GM21786 (cell line): ENCODE results near the gene STAC.

Experiments
- ATAC-seq: cut with Tn5 transposase; IDR thresholded peaks from one replicate; pipeline ENCODE4 v1.9.1; 2021; ENCODE audit not compliant: unreplicated experiment

STAC gene

DNA sequence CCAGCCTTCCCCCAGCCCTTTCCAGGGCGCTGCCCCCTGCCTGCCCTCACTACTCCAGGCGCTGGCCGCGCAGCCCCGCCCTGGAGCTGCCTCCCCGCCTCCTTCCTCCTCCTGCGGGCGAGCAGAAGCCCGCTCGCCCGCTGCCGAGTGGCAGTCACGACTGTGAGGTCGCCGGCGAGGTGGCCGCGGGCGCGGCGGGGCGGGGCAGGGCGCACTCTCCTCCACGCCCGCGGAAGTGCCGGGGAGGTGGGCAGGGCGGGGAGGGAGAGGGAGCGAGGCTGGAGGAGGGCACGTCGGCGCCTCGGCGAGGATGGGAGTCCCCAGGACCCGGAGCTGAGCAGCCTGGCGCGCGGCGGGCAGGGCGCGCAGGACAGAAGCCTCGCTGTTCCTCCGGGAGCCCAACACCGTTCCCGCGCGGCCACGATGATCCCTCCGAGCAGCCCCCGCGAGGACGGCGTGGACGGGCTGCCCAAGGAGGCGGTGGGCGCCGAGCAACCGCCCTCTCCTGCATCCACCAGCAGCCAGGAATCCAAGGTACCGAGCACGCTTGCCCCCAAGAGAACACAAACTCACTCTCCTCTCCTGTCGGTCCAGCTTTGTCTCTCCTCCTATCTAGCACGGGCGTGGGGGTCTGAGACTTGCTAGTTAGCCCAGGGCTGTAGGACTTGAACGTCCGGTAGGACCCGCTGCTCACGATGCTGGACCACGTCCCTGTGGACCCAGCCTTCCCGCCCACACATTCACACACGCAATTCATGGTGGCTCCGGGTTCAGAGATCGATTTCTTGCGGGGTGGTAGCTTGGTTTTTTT lies at the start of gene STAC:
TSS of gene STAC (plus strand) at position 284 of the 811 bp plus-strand sequence. CDS start at position 424, 140 bp downstream.
- ATAC-seq, result no peak

DNA sequence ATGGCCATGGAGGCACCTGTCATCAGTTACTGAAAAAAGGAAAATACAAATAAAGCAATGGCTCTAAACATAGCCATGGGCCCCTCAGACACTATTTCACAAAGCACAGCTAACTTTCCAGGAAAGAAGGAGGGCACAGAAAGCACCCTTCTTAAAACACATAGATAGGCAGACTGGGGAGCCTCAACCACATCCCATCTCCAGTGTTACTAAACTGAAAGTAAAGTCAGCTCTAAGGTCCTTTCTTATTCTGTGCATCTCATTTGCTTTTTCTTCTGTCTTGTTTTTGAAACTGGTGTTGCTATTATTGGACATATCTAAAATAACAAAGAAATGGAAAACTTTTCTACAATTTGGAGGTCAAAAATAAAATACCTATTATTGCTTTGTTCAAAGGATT lies 48.2 kb upstream of the STAC start:
- no peak for ATAC-seq

GRCh38 chr3:36362216-36362615 lies 18.1 kb upstream of the STAC start:
- ATAC-seq, result no peak

DNA sequence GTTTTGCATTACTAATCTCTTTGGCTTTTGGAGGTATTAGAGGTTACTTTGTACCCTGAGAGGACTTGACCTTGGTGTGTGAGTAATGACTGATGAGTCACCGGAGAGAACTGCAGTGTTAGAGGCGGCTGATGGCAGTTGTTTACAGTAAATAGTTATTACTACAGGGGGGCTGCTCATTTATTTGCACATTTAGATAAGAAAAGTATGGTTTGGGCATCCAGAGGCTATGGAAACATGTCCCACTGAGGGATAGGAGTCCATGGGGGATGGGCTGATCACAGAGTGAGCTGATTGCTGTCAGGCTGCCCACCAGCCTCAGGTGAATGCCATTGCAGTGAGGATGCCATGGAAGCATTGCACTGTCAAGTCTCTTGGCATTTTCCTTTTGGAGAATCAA lies 17.3 kb upstream of the STAC start:
- ATAC-seq, result no peak

- no peak for ATAC-seq
Observed at GRCh38 chr3:36364260-36364659, 16.0 kb upstream of the STAC start.

DNA sequence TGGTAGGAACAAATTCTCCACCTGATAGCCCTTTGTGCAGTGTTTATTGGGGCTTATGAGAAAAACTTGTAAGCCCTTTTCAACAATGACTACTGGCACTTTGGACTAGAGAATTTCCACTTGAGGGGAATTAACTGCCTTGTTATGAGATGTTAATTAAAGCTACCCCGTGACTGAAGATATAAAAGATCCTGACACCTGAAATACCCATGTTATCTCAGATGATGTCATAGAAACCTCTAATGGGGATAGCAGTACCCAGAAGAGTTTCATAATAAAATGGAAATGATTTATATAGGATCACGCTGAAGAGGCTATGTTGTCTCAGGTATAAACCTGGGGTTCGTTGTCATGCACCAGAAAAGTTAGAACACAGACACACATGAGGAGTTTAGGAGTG lies 14.5 kb upstream of the STAC start:
- ATAC-seq, result no peak

DNA sequence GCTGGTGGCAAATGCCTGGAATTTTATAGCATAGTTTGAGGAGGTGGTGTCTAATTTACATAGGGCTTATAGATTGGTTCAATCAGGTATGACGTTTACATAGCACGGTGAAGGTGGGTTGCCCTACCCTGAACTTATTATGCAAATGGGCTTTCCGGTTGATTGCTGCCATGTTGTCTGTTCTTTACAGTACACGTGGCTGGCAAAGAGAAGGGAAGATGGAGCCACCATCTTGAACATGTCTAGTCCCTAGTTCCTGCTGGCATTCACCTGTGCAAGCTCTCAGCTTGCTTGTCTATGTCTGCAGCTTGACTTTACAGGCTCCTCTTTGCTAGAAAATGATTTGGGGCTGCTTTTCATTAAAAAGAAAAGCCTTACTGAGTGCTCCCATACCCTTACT lies 14.0 kb upstream of the STAC start:
- ATAC-seq, result no peak

DNA sequence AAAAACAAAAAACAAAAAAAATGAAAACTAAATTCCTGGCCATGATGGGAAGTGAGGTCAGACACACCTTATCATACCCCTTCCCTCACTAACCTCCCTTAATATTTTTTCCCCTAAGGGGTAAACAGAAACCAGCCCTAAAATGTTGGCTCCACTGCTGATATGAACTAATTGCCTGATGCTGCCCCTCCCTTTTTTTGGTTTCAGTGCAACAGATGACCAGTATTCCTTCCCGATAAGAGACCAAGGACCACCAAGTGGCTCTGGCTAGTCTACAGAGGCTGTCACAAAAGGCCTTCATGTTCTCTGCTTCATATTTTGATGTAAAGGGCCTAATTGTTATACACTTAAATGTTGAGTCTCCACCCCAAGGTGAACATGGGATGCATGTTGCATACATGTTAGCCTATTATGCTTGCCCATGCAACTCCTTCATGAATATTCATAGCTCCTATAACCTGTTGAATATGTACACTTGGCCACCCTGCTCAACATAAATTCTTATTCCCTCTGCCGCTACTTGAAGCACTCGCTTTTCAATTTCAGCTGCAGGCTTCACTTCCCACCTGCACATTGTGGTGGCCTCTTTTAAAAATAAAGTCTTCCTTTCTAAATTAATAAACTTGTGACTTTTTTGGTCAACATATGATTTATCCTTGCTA lies 12.3 kb upstream of the STAC start:
- ATAC-seq, result no peak

DNA sequence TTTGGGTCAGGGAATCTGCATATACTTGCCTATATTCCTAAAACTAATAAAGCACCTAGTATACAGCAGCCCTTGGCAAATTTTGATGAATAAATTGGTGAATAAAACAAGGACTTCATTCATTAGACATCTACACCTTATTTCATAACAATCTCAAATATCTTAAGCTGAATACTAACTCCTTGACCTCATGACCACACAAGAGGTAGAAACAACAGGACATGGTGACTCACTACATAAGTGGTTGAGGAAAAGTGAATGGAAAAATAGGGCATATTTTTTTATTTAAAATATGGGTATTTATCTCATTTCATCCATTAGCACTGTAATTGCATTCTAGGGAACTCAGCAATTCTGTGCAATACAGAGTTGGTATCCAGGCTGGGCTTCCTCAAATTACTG lies 7.8 kb upstream of the STAC start:
- no peak for ATAC-seq

DNA sequence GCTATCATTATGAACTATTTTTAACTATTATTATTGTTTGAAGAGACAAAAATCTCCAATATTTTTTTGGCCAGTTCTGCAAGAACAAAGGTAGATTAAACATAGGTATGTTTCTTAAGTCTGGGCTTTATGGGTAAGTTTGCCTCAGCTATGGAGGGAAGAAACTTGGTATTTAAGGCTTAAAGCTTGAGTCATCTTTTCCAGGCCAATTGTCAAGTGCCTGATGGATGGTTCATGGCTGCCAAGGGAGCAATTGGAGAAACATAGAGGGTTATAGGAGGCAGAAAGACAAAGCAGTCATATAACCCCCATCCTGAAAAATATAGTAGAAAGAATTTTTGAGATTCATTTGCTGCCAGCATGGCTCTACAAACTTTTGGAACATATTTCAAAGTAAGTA lies 7.2 kb upstream of the STAC start:
- no peak for ATAC-seq

DNA sequence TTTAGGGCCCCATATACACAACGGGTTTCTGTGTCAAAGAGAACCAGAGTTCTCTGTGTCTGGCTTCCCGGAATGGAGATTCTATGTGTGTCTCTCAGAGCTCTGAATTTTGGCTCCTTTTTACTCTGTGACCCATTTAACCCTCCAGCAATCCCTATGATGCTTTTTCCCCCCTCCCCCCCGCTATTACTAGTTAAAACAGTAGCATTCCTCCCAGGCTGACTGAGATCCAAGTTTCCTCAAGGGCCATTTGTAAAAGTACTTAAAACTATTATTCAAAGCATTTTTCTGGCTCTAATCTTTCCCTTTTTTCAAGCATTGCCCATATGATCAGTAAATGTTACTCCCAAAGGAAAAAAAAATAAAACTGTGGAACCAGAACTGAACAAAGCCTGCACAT lies 6.6 kb upstream of the STAC start:
- ATAC-seq, result no peak

DNA sequence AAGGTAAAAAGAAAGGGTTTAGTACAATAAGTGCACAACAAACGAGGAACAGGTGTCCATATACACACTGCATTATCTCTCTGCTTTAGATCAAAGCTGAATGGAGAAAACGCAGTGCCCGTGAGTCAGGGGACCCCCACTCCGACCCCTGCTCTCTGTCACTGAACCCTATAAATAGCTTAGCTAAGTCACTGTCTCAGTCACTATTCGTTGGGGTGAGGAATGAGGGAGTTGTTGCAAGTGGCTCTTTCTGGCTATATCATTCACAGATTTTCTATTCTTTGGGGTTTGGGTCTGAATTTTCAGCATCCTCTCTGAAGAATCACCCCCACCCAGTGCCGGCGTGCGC lies 458 bp upstream of the STAC start:
- no peak for ATAC-seq

- no peak for ATAC-seq
Observed at GRCh38 chr3:36381311-36381956, 1.1 kb downstream of the STAC start.

- ATAC-seq, result no peak
Observed at GRCh38 chr3:36393563-36393962, 13.3 kb downstream of the STAC start.

- ATAC-seq, result no peak
Observed at GRCh38 chr3:36394176-36394575, 13.9 kb downstream of the STAC start.

DNA sequence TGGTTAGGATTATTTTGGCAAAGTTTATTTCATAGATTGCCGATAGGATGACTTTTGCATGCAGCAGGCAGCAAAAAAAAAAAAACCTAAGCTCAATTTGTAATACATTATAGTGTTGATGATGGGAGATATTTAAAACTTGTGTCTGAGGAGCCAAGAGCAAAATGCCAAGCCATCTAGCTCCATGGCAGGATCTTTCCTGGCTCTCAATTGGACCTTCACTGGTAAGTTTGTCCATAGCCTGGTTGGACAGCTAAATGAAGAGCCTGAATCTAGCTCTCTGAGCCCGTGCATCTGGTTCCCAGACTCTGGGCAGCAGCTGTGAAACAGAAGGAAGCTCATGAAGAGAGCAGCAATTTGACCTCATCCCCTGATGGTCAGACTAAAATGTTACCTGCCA lies 17.5 kb downstream of the STAC start:
- ATAC-seq, result no peak

- no peak for ATAC-seq
Observed at GRCh38 chr3:36399933-36400332, 19.6 kb downstream of the STAC start.

DNA sequence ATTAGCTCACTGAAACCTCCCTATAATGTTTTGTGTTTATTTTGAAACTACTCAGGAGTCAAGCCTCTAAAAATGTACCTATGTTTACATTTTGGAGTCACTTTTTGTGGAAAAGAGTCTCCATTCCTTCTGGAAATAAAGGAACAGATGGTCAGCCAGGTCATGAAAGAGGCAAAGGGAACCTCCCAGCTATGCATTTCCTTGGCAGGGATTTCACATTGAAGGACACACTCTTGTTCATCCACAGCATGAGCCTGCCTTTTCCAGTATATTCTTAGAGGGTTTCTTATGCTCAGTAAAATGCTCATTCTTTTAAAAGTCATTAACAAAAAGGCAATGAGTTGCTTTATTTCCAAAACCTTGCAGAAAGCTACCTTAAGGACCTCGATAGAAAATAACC lies 20.8 kb downstream of the STAC start:
- ATAC-seq, result no peak

DNA sequence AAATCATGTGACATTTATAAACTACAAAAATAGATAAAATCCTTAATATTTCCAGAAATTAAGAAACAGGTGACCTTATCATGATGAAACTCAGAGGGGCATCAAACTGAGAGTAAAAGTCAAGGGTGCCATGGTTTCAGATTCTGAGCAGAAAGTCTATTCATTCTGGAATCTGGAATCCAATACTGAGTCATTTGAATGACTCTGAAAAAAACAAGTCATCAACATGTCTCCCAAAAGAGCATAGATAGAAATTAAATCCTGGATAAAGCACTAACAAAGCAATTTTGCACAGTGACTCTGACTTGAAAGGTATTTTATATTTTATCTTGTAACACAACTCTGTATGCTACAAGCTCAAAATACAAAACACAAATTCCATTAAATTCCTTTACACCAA lies 23.4 kb downstream of the STAC start:
- no peak for ATAC-seq

- ATAC-seq, result no peak
Observed at GRCh38 chr3:36405190-36405589, 24.9 kb downstream of the STAC start.

DNA sequence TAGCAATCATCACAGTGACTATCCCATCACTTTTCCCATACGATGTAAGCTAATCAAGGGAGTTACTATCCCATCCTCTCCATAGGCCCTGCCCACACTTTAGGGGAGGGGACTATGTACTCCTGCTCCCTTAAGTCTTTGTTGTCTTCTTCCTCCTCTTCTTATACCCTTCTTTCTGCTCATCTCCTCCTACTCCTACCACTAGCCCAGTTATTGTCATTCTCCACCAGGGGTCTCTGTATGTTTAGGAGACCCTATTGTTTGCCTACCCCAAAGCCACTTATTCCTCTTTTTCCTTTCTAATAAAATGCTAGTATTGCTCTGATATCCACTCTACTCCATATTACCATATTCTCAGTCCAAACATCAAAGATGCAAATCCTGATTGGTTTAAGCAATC lies 27.8 kb downstream of the STAC start:
- ATAC-seq, result no peak

- no peak for ATAC-seq
Observed at GRCh38 chr3:36409862-36410261, 29.6 kb downstream of the STAC start.
